Heart left ventricle (tissue), 16 donors: ENCODE results near the gene DCDC2. TPM values are rescaled to one million over a fixed set of nuclear protein-coding genes. Genes with fewer than 3 reads are reported as not detected.
A peak's percentile ranks its signal among the peaks of the same experiment; 100 is the strongest.
"Not testable (repeated sequence)": the region's sequence is repeated elsewhere in the genome, so short reads cannot be mapped to it uniquely, and the experiment has no call there.

Experiments used
- ATAC-seq, 4 donors: fragments of 200-7000 bp; cut with Tn5 transposase; one replicate each; pipeline ENCODE4 v1.9.1; 2020 to 2022; ENCODE audit warnings: moderate library complexity in 4 of 4, mild to moderate bottlenecking in 3 of 4, moderate number of reproducible peaks in 1 of 4
- DNase-seq, 5 donors: peaks; one replicate each; pipeline ENCODE4 v3.0.0-alpha.2; 2020
- H3K27ac ChIP-seq, 12 donors: fragments of 200-600 bp; sonication (generic) in 4 of 12; one replicate each; pipeline versions ENCODE4 v1.5.0 to v1.8.0; 2016 to 2022; ENCODE audit warnings: mild to moderate bottlenecking in 2 of 12
- H3K27me3 ChIP-seq, 9 donors: fragments of 200-600 bp; sonication (generic) in 2 of 9; one replicate each; pipeline versions ENCODE4 v1.5.1 to v1.8.0; 2016 to 2022; ENCODE audit warnings: mild to moderate bottlenecking in 3 of 9
- H3K36me3 ChIP-seq, 9 donors: fragments of 200-600 bp; sonication (generic) in 2 of 9; one replicate each; pipeline versions ENCODE4 v1.5.0 to v1.8.0; 2018 to 2022; ENCODE audit warnings: mild to moderate bottlenecking in 2 of 9
- H3K4me1 ChIP-seq, 12 donors: fragments of 200-600 bp; sonication (generic) in 4 of 12; one replicate each; pipeline versions ENCODE4 v1.5.0 to v1.8.0; 2016 to 2022; ENCODE audit warnings: mild to moderate bottlenecking in 3 of 12
- H3K4me3 ChIP-seq, 12 donors: fragments of 200-600 bp; sonication (generic) in 4 of 12; one replicate each; pipeline versions ENCODE4 v1.5.0 to v1.8.0; 2017 to 2022; ENCODE audit warnings: mild to moderate bottlenecking in 9 of 12, moderate library complexity in 4 of 12
- H3K9me3 ChIP-seq, 12 donors: fragments of 200-600 bp; sonication (generic) in 4 of 12; one replicate each; pipeline versions ENCODE4 v1.5.0 to v1.8.0; 2016 to 2022; ENCODE audit warnings: mild to moderate bottlenecking in 1 of 12
- CTCF ChIP-seq, 12 donors: fragments of 200-600 bp; sonication (generic) in 4 of 12; IDR thresholded peaks; one replicate each; pipeline versions ENCODE4 v1.5.0 to v1.8.0; 2018 to 2022; ENCODE audit warnings: antibody characterized with exemption in 12 of 12, mild to moderate bottlenecking in 5 of 12
- POLR2A ChIP-seq, 2 donors: fragments of 450-650 bp; IDR thresholded peaks; one replicate each; pipeline ENCODE4 v1.6.1; 2017; ENCODE audit warnings: antibody characterized with exemption in 2 of 2, mild to moderate bottlenecking in 2 of 2, moderate library complexity in 2 of 2
- WGBS, 4 donors: extraction: QIAGEN DNeasy Blood & Tissue Kit in 2 of 4; methylation state at CpG; one replicate each; pipeline versions ENCODE4 v1.1.5 to v1.1.7; 2013 to 2018; 5-methylcytosine and 5-hydroxymethylcytosine counted together
- intact Hi-C, 10 donors: fragments of 100-400 bp; cut with DNase I; formaldehyde crosslinking; loops; one replicate each; pipeline versions ENCODE4 v1.11.1 to v1.14.2; 2022
- polyA plus RNA-seq, 2 donors: library from polyadenylated mRNA; stranded (reverse); fragments of 200-250 nt; gene quantifications; one replicate each; pipeline ENCODE4 v1.2.3, GENCODE V29; 2013
- total RNA-seq, 9 donors: library from RNA; depleted of rRNA in 2 of 9; stranded (reverse); fragments of >200 nt in 2 of 9; fragmentation: NEBNext Ultra II Directional in 3 of 9; extraction: Animal tissue kit (Norgen Biotek cat#: 25700) in 3 of 9; gene quantifications; one replicate each; pipeline versions ENCODE4 v1.1.0 to v1.2.4, GENCODE V29; 2016 to 2023
- donor health status: ischemic (EF 13 %, LVEDD 7.1; RV severe dilation, severe dysfunction).
- donor health status: healthy with polysubstance abuse.
- donor health status: DM: no; HTN: yes; CAD: no.
- donor health status: DM: no; HTN: no; CAD: no.
- donor health status: ischemic (EF 25% LVEDD 6.9; RV normal size, moderate dysfunction).
- donor health status: ischemic (EF 25% LVEDD 5.7; RV mildly dilated, moderate dysfunction).
- donor health status: healthy.
- donor health status: DM: yes; HTN: yes; CAD: no.
- donor health status: ischemic (EF 35%, LVEDD 5.7; RV mildly dilated, moderate dysfunction).
- donor health status: nonischemic (EF 11% LVEDD 7.7; RV severe dilation, severe dysfunction).
- donor health status: DM: yes; HTN: yes; CAD: no.
- donor health status: PGD.
- donor health status: ischemic (EF 29% LVEDD 5.4; RV normal size, mild dysfunction).
- donor health status: nonischemic (EF 23%, LVEDD 6.1; RV moderate dilation, normal function).

DCDC2 gene
- total and polyA plus RNA-seq, 11 donors: 0.05 to 0.16 TPM; not detected in 9

- WGBS, 4 donors: 85 to 96% (median 88%) methylated on average over 3 of the region's 3 CpGs
- ATAC-seq: no peak
- no peak overlapping the region for H3K27ac ChIP-seq
- no peaks in the 10 kb centered on the region for H3K36me3 ChIP-seq
- DNase-seq: no peak
- no peak for TF ChIP-seq CTCF (IDR thresholded peaks at IDR 0.05)
- no peak for TF ChIP-seq POLR2A (IDR thresholded peaks at IDR 0.05)
- H3K9me3 ChIP-seq: peaks cover 0 to 2% (median 0%) of the 10 kb centered on the region in 12 donors
- H3K4me3 ChIP-seq: no peak overlapping the region
- intact Hi-C loops: no loop called here
- no peaks in the 10 kb centered on the region for H3K4me1 ChIP-seq
- peaks cover 0 to 4% (median 0%) of the 10 kb centered on the region in 9 donors for H3K27me3 ChIP-seq
These were observed 211.0 kb downstream of the DCDC2 start for GRCh38 chr6:24146871-24147270.

- intact Hi-C loops: no loop called here
- Histone ChIP-seq H3K36me3 (no peaks in the 10 kb centered on the region), H3K4me3 (no peak overlapping the region), H3K27ac (no peak overlapping the region), H3K4me1 (peaks cover 0 to 8% (median 0%) of the 10 kb centered on the region in 12 donors), H3K27me3 (peaks cover 0 to 4% (median 0%) of the 10 kb centered on the region in 9 donors), H3K9me3 (no peaks in the 10 kb centered on the region)
- ATAC-seq (no peak), DNase-seq (no peak)
- no peak for TF ChIP-seq POLR2A (IDR thresholded peaks at IDR 0.05)
- TF ChIP-seq CTCF (IDR thresholded peaks at IDR 0.05): no peak
- WGBS, 4 donors: 65 to 73% (median 71%) methylated on average over 9 of the region's 9 CpGs
These were observed 212.1 kb downstream of the DCDC2 start for GRCh38 chr6:24145690-24146131.

- ATAC-seq, H3K27me3 ChIP-seq, intact Hi-C loops, H3K9me3 ChIP-seq, H3K4me3 ChIP-seq, DNase-seq, H3K4me1 ChIP-seq, H3K36me3 ChIP-seq, H3K27ac ChIP-seq: not testable (repeated sequence)
- 88 to 95% (median 93%) methylated on average over 8 of the region's 8 CpGs for WGBS, 4 donors
These were observed 215.1 kb downstream of the DCDC2 start for GRCh38 chr6:24142733-24143132.

GRCh38 chr6:24140591-24140990 lies 217.3 kb downstream of the DCDC2 start:
- WGBS, 4 donors: 44 to 78% (median 53%) methylated on average over 13 of the region's 13 CpGs
- Histone ChIP-seq H3K9me3 (no peaks in the 10 kb centered on the region), H3K4me1 (peaks cover 0 to 9% (median 0%) of the 10 kb centered on the region in 12 donors), H3K4me3 (no peak overlapping the region), H3K27me3 (peaks cover 0 to 4% (median 0%) of the 10 kb centered on the region in 9 donors), H3K36me3 (no peaks in the 10 kb centered on the region), H3K27ac (no peak overlapping the region)
- peak; percentile 34 to 75 (median 61) for DNase-seq
- TF ChIP-seq POLR2A (IDR thresholded peaks at IDR 0.05): no peak
- TF ChIP-seq CTCF (IDR thresholded peaks at IDR 0.05): no peak
- ATAC-seq: peak in 3 of 4 donors; percentile 31 to 78 (median 54)
- intact Hi-C loops: no loop called here

- H3K4me1 ChIP-seq: peaks cover 0 to 9% (median 0%) of the 10 kb centered on the region in 12 donors
- no peak for TF ChIP-seq POLR2A (IDR thresholded peaks at IDR 0.05)
- no peak for TF ChIP-seq CTCF (IDR thresholded peaks at IDR 0.05)
- H3K4me3 ChIP-seq: no peak overlapping the region
- no peaks in the 10 kb centered on the region for H3K36me3 ChIP-seq
- intact Hi-C loops: no loop called here
- H3K9me3 ChIP-seq: no peaks in the 10 kb centered on the region
- ATAC-seq: no peak
- no peak for DNase-seq
- WGBS, 4 donors: 64 to 73% (median 66%) methylated on average over 2 of the region's 2 CpGs
- H3K27ac ChIP-seq: no peak overlapping the region
- peaks cover 0 to 4% (median 0%) of the 10 kb centered on the region in 9 donors for H3K27me3 ChIP-seq
These were observed 218.2 kb downstream of the DCDC2 start for GRCh38 chr6:24139639-24140038.
